ENCODE measurements around the gene ARID1A.

The ARID1A gene

DNA sequence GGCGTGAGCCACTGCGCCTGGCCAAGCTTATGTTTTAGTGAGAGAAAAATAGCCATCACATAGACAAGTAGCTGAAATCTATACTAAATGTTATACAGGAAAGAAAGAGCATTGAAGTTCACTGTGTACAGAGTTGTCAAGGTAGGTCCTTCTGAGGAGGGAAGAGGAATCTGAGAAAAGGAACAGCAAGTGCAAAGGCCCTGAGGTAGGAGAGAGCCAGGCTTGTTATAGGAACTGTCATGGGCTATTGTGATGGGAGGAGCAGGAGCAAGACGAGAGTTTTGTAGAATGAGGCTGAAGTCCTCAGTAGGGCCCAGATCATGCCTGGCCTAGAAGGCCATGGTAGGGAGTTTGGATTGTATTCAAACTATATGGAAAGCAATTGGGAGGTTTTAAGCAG is 135.2 kb downstream of the ARID1A start:
- no peak for DNase-seq

Data from NCI-H146 (cell line).